Psoas muscle (tissue), 8 donors: ENCODE measurements around the gene RBMS3. TPM values are rescaled to one million over a fixed set of nuclear protein-coding genes. Genes with fewer than 3 reads are reported as not detected.

Source experiments
- ATAC-seq, 4 donors: fragments of 200-7000 bp; cut with Tn5 transposase; one replicate each; pipeline ENCODE4 v1.9.1; 2020; ENCODE audit warnings: moderate library complexity in 3 of 4, mild to moderate bottlenecking in 2 of 4
- DNase-seq, 2 donors: peaks; one replicate each; pipeline ENCODE4 v3.0.0-alpha.2; 2020
- H3K27ac ChIP-seq: fragments of 200-600 bp; one replicate; pipeline ENCODE4 v1.8.0; 2022
- H3K27me3 ChIP-seq, 3 donors: fragments of 200-600 bp in 1 of 3; one replicate each; pipeline versions ENCODE4 v1.6.1 to v1.8.0; 2013 to 2022; ENCODE audit warnings: low read length in 2 of 3, mild to moderate bottlenecking in 2 of 3, moderate library complexity in 1 of 3; ENCODE audit not compliant: insufficient read depth in 3 of 3
- H3K36me3 ChIP-seq, 2 donors: fragments of 200-600 bp in 1 of 2; one replicate each; pipeline versions ENCODE4 v1.6.1 to v1.8.0; 2013 to 2022; ENCODE audit warnings: low read depth in 1 of 2, mild to moderate bottlenecking in 1 of 2, moderate library complexity in 1 of 2; ENCODE audit not compliant: insufficient read depth in 1 of 2
- H3K4me1 ChIP-seq: fragments of 200-600 bp; one replicate; pipeline ENCODE4 v1.8.0; 2022
- H3K4me3 ChIP-seq: fragments of 200-600 bp; one replicate; pipeline ENCODE4 v1.8.0; 2022; ENCODE audit warnings: mild to moderate bottlenecking
- H3K9me3 ChIP-seq: fragments of 200-600 bp; one replicate; pipeline ENCODE4 v1.8.0; 2022
- CTCF ChIP-seq: fragments of 200-600 bp; IDR thresholded peaks from one replicate; pipeline ENCODE4 v1.8.0; 2022; ENCODE audit warnings: antibody characterized with exemption
- WGBS, 3 donors: extraction: QIAGEN DNeasy Blood & Tissue Kit; methylation state at CpG; one replicate each; pipeline versions ENCODE4 v1.1.6 to v1.1.7; 2013; 5-methylcytosine and 5-hydroxymethylcytosine counted together
- intact Hi-C, 2 donors: fragments of 100-400 bp; cut with DNase I; formaldehyde crosslinking; loops; one replicate each; pipeline versions ENCODE4 v1.11.0 to v1.14.2; 2022
- polyA plus RNA-seq, 3 donors: library from polyadenylated mRNA; stranded (reverse); fragments of 200-250 nt; gene quantifications; one replicate each; pipeline ENCODE4 v1.2.3, GENCODE V29; 2013
- total RNA-seq, 4 donors: library from RNA; stranded (reverse); fragmentation: NEBNext Ultra II Directional in 2 of 4; extraction: Animal tissue kit (Norgen Biotek cat#: 25700) in 2 of 4; gene quantifications; one replicate each; pipeline versions ENCODE4 v1.2.1 to v1.2.4, GENCODE V29; 2021 to 2023
- donor health status: healthy with polysubstance abuse.
- donor health status: DM: no; HTN: no; CAD: no; lungs with moderate emphysema.
- donor health status: Bipolar disorder and iron deficiency.
- donor health status: healthy.
- donor health status: DM: yes; HTN: yes; CAD: no.
- donor health status: DM: no; HTN: no; CAD: no.
- donor health status: DM: no; HTN: no; CAD: no.
- donor health status: DM: yes; HTN: yes; CAD: no.

Gene RBMS3
- total and polyA plus RNA-seq, 7 donors = 3.8 to 34.5 (median 23.5) TPM

GRCh38 chr3:29763115-29763514, 482.2 kb downstream of the RBMS3 start:
- intact Hi-C loops = loop anchor here in 1 of 2 donors (10.0 kb wide), 1 partner anchor 478 kb away; the partner anchor contains the start of gene RBMS3
- no peak overlapping the region for H3K27ac ChIP-seq
- WGBS, 3 donors = 93 to 95% (median 93%) methylated on average over 1 of the region's 1 CpG

GRCh38 chr3:29764041-29764440, 483.2 kb downstream of the RBMS3 start:
- 71 to 78% (median 73%) methylated on average over 3 of the region's 3 CpGs for WGBS, 3 donors
- Histone ChIP-seq H3K27ac (no peak overlapping the region), H3K9me3 (no peaks in the 10 kb centered on the region), H3K4me1 (peaks cover 24% of the 10 kb centered on the region), H3K4me3 (no peak overlapping the region), H3K27me3 (no peaks in the 10 kb centered on the region), H3K36me3 (no peaks in the 10 kb centered on the region)
- ATAC-seq (no peak), DNase-seq (no peak)
- intact Hi-C loops = loop anchor here in 1 of 2 donors (10.0 kb wide), 1 partner anchor 479 kb away; the partner anchor contains the start of gene RBMS3
- no peak for TF ChIP-seq CTCF

More at GRCh38 chr3:29763115-29763514, 482.2 kb downstream of the RBMS3 start:
- TF ChIP-seq CTCF = no peak
- Histone ChIP-seq H3K4me1 (peaks cover 34% of the 10 kb centered on the region), H3K4me3 (no peak overlapping the region), H3K27me3 (no peaks in the 10 kb centered on the region), H3K36me3 (no peaks in the 10 kb centered on the region), H3K9me3 (no peaks in the 10 kb centered on the region)
- no peak for DNase-seq
- no peak for ATAC-seq

- peak in 2 of 4 donors; percentile 55 to 59 for ATAC-seq
- TF ChIP-seq CTCF = peak; percentile 61
- Histone ChIP-seq H3K36me3 (no peaks in the 10 kb centered on the region), H3K27ac (no peak overlapping the region), H3K4me3 (no peak overlapping the region), H3K27me3 (no peaks in the 10 kb centered on the region), H3K4me1 (peaks cover 18% of the 10 kb centered on the region), H3K9me3 (no peaks in the 10 kb centered on the region)
- intact Hi-C loops = loop anchor here (5.0 to 10.0 kb wide), 2 partner anchors 480 to 622 kb away; partner anchors contain the start of gene RBMS3 (in 1 of the 2)
- DNase-seq = no peak
- WGBS, 3 donors = 49 to 56% (median 52%) methylated on average over 2 of the region's 2 CpGs
Observed at GRCh38 chr3:29764603-29765254, 483.9 kb downstream of the RBMS3 start.

- WGBS, 3 donors = 93 to 95% (median 93%) methylated on average over 3 of the region's 3 CpGs
Observed at GRCh38 chr3:29771602-29772001, 490.7 kb downstream of the RBMS3 start.

More at GRCh38 chr3:29771602-29772001, 490.7 kb downstream of the RBMS3 start:
- Histone ChIP-seq H3K4me1 (no peaks in the 10 kb centered on the region), H3K4me3 (no peak overlapping the region), H3K27ac (no peak overlapping the region), H3K27me3 (no peaks in the 10 kb centered on the region), H3K9me3 (no peaks in the 10 kb centered on the region), H3K36me3 (no peaks in the 10 kb centered on the region)
- intact Hi-C loops = no loop called here
- no peak for TF ChIP-seq CTCF
- DNase-seq (no peak), ATAC-seq (no peak)
